ENCODE results near the gene GSTT2. TPM values are rescaled to one million over a fixed set of nuclear protein-coding genes. Genes with fewer than 3 reads are reported as not detected.
"Not testable (repeated sequence)": the region's sequence is repeated elsewhere in the genome, so short reads cannot be mapped to it uniquely, and the experiment has no call there.

GSTT2 gene
- total and polyA plus RNA-seq, 2 donors (not counting 3 experiments of a cell fraction or from before 2014, with no cell fraction given), result 3.0 TPM; not detected in 1

DNA sequence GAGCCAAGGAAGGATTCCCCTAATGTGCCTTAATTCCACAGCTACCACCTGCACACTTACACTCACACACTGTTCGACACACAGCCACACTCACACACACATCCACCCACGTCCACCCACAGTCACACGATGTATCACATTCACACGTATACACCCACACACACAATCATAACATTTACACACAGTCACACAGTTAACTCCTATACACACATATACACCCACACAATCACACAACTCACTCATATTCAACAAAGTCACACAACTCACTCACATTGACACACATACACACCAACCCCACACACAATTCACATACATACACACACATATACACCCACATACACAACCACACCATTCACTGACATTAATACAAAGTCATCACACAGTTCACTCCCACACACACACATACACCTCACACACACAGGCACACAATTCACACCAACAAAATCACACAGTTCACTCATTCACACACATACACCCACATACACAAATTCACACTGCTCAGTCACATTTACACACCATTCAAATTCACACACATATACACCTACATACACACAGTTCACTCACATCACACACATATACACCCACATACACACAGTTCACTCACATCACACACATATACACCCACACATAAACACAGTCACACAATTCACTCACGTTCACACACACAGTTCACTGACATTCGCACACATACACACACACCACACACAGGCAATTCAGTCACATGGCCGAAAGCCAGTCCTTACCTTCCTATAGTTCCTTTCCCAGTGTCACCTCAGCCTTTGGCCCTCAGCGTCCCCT is 25.5 kb upstream of the GSTT2 start:
- dilution Hi-C loops (cut with MboI; ENCODE audit: extremely low pct_ligation_motif_present, low sequenced_read_pairs); FAIRE-seq; H3K27ac ChIP-seq (ENCODE audit: insufficient read depth, low read depth, low read length); DNase-seq (ENCODE audit: low read depth, low spot score); H3K79me2 ChIP-seq (ENCODE audit: control insufficient read depth, insufficient read depth, low read length); H3K4me2 ChIP-seq (ENCODE audit: insufficient read depth, low read length); H3K9ac ChIP-seq (replicated peaks; ENCODE audit: extremely low read depth, insufficient read depth, low read length); POLR2A ChIA-PET; H2AFZ ChIP-seq (ENCODE audit: low read depth, low read length); BruUV-seq (replicated peaks); H3K9me1 ChIP-seq (replicated peaks; ENCODE audit: control insufficient read depth, extremely low read depth, insufficient read depth, low read length); H3K36me3 ChIP-seq (ENCODE audit: control insufficient read depth in 2 of 2, extremely low read depth in 1 of 2, insufficient read depth in 2 of 2, low read length in 2 of 2); H3K9me3 ChIP-seq (replicated peaks; ENCODE audit: control insufficient read depth, insufficient read depth, low read length); H4K20me1 ChIP-seq (replicated peaks; ENCODE audit: control insufficient read depth, extremely low read depth, insufficient read depth, low read length); H3K4me1 ChIP-seq (ENCODE audit: control insufficient read depth, extremely low read depth, insufficient read depth, low read length); H3K27me3 ChIP-seq (ENCODE audit: control insufficient read depth in 2 of 2, insufficient read depth in 2 of 2, low read length in 2 of 2); H3K4me3 ChIP-seq (replicated peaks in 1 of 3; ENCODE audit: insufficient read depth in 1 of 3, low read depth in 1 of 3, low read length in 3 of 3); CTCF ChIA-PET: not testable (repeated sequence)
- intact Hi-C loops (cut with micrococcal nuclease), result loop anchor here (10.0 kb wide), 1 partner anchor 290 kb away; the partner anchor contains the start of gene GGT5

DNA sequence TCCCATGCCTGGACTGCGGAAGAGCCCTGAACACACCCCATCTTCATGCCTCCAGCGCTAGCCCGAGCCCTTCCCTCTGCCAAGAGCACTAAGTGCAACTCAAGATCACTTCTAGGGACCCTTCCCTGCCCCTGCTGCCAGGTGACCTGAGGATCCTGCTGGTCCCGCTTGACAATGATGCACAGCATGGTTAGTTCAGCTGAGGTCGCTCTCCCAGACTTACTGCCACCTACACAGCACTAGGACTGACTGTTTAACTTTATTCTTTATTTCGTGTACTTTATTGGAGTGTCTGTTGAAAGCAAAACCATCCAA is 25.0 kb upstream of the GSTT2 start:
- H3K4me2 ChIP-seq (ENCODE audit: insufficient read depth, low read length); H3K9me1 ChIP-seq (replicated peaks; ENCODE audit: control insufficient read depth, extremely low read depth, insufficient read depth, low read length); H3K27ac ChIP-seq (ENCODE audit: insufficient read depth, low read depth, low read length); H3K9me3 ChIP-seq (replicated peaks; ENCODE audit: control insufficient read depth, insufficient read depth, low read length); DNase-seq (ENCODE audit: low read depth, low spot score); H3K36me3 ChIP-seq (ENCODE audit: control insufficient read depth in 2 of 2, extremely low read depth in 1 of 2, insufficient read depth in 2 of 2, low read length in 2 of 2); H3K9ac ChIP-seq (replicated peaks; ENCODE audit: extremely low read depth, insufficient read depth, low read length); POLR2A ChIA-PET; CTCF ChIA-PET; H3K4me3 ChIP-seq (replicated peaks in 1 of 3; ENCODE audit: insufficient read depth in 1 of 3, low read depth in 1 of 3, low read length in 3 of 3); H3K27me3 ChIP-seq (ENCODE audit: control insufficient read depth in 2 of 2, insufficient read depth in 2 of 2, low read length in 2 of 2); H3K4me1 ChIP-seq (ENCODE audit: control insufficient read depth, extremely low read depth, insufficient read depth, low read length); H4K20me1 ChIP-seq (replicated peaks; ENCODE audit: control insufficient read depth, extremely low read depth, insufficient read depth, low read length); H3K79me2 ChIP-seq (ENCODE audit: control insufficient read depth, insufficient read depth, low read length); dilution Hi-C loops (cut with MboI; ENCODE audit: extremely low pct_ligation_motif_present, low sequenced_read_pairs); BruUV-seq (replicated peaks); H2AFZ ChIP-seq (ENCODE audit: low read depth, low read length); FAIRE-seq: not testable (repeated sequence)
- intact Hi-C loops (cut with micrococcal nuclease), result loop anchor here (5.0 to 10.0 kb wide), 2 partner anchors 222 to 290 kb away; partner anchors contain the start of gene GGT5

DNA sequence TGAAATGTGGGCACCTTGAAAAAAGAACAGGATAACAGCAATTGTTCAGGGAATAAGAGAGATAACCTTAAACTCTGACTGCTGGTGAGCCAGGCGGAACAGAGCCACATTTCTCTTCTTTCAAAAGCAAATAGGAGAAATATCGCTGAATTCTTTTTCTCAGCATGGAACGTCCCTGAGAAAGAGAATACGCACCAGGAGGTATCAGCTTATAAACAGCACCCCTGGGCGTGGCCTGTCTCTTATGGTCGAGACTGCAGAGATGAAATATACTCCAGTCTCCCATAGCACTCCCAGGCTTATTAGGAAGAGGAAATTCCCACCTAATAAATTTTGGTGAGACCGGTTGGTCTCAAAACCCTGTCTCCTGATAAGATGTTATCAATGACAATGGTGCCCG is 24.0 kb upstream of the GSTT2 start:
- H3K79me2 ChIP-seq (ENCODE audit: control insufficient read depth, insufficient read depth, low read length); FAIRE-seq; H3K4me2 ChIP-seq (ENCODE audit: insufficient read depth, low read length); H3K27ac ChIP-seq (ENCODE audit: insufficient read depth, low read depth, low read length); dilution Hi-C loops (cut with MboI; ENCODE audit: extremely low pct_ligation_motif_present, low sequenced_read_pairs); H3K4me1 ChIP-seq (ENCODE audit: control insufficient read depth, extremely low read depth, insufficient read depth, low read length); H3K36me3 ChIP-seq (ENCODE audit: control insufficient read depth in 2 of 2, extremely low read depth in 1 of 2, insufficient read depth in 2 of 2, low read length in 2 of 2); H3K4me3 ChIP-seq (replicated peaks in 1 of 3; ENCODE audit: insufficient read depth in 1 of 3, low read depth in 1 of 3, low read length in 3 of 3); H2AFZ ChIP-seq (ENCODE audit: low read depth, low read length); H4K20me1 ChIP-seq (replicated peaks; ENCODE audit: control insufficient read depth, extremely low read depth, insufficient read depth, low read length); DNase-seq (ENCODE audit: low read depth, low spot score); H3K9me3 ChIP-seq (replicated peaks; ENCODE audit: control insufficient read depth, insufficient read depth, low read length); H3K9me1 ChIP-seq (replicated peaks; ENCODE audit: control insufficient read depth, extremely low read depth, insufficient read depth, low read length); BruUV-seq (replicated peaks); H3K9ac ChIP-seq (replicated peaks; ENCODE audit: extremely low read depth, insufficient read depth, low read length); H3K27me3 ChIP-seq (ENCODE audit: control insufficient read depth in 2 of 2, insufficient read depth in 2 of 2, low read length in 2 of 2); POLR2A ChIA-PET: not testable (repeated sequence)
- CTCF ChIA-PET, result interaction anchor here (0.6 to 1.0 kb wide), 13 partner anchors 17 to 219 kb away, joined by 3 to 30 read pairs (median 5); partner anchors contain the start of genes MIF and SLC2A11
- intact Hi-C loops (cut with micrococcal nuclease), result loop anchor here (5.0 to 10.0 kb wide), 2 partner anchors 221 to 289 kb away; partner anchors contain the start of gene GGT5

Measured in endothelial cell of umbilical vein (primary cell).